Measurements from ENCODE around the gene ZYG11B.

- TF ChIP-seq CTCF (IDR thresholded peaks at IDR 0.05) (no peak), POLR2A (IDR thresholded peaks at IDR 0.05) (no peak)
These were observed 43.2 kb downstream of the ZYG11B start for GRCh38 chr1:52769346-52770033.
